NOMO-1 treated with dmso at 0.1 percent for 144 hours (cell line): ENCODE results near the gene CFAP107.

ENCODE experiments used
- DNase-seq: peaks from one replicate; lab custom pipeline; 2025; ENCODE audit not compliant: unreplicated experiment; lab: John Stamatoyannopoulos, UW

The CFAP107 gene

GRCh38 chr1:12739613-12740012, 6.4 kb upstream of the CFAP107 start:
- no peak for DNase-seq

GRCh38 chr1:12741946-12742345, 4.1 kb upstream of the CFAP107 start:
- no peak for DNase-seq

- no peak for DNase-seq
Measured at GRCh38 chr1:12745126-12745991, 641 bp upstream of the CFAP107 start.

DNA sequence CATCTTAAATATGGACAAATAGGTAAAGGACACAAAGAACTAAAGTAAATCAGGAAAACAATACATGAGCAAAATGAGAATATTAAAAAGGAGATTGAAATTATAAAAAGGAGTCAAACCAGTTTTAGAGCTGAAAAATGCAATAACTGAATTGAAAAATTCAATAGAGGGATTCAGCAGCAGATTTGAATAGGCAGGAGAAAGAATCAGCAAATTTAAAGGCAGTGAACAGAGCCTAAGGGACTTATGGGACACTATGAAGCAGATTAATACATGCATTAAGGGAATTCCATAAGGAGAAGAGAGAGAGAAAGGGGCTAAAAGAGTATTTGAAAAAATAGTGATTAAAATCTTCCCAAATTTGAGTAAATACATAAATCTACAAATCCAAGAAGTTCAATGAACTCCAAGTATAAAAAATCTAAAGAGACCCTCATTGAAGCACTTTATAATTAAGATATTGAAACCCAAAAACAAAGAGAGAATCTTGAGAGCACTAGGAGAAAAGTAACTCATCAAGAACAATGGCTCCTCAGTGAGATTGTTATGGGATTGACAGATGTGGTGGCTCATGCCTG, 2.9 kb downstream of the CFAP107 start:
- no peak for DNase-seq

GRCh38 chr1:12754738-12755137, 8.7 kb downstream of the CFAP107 start:
- no peak for DNase-seq

- no peak for DNase-seq
Measured at GRCh38 chr1:12756273-12756672, 10.3 kb downstream of the CFAP107 start.

DNA sequence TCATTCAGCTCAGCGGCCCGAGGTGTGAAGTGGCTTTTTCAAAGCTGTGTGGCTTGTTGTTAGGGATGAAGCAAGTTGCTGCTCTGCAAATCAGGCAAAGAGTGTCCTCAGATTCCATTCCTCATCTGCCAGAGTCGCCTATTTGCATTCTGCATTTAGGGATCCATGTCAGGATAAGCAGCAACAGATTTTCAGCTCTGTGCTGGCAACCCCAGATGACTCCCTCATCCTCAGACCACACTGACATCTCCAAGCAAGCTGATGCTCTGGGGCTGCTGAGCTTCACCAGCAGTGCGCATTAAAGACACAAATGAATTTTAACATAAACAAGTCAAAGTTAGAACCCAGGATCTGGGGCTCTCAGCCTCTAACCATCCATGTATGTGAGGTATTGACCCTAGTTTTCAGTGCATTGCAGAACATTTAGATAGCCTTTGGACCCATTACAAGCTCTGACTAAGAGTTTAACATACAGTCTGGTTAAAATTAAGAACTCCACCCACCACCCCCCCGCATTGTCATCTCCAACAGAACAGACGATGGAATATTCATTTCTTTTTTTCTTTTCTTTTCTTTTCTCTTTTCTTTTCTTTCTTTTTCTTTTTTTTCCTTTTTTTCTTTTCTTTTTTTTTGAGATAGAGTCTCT, 10.9 kb downstream of the CFAP107 start:
- no peak for DNase-seq

- no peak for DNase-seq
Measured at GRCh38 chr1:12757836-12758235, 11.8 kb downstream of the CFAP107 start.

- no peak for DNase-seq
Measured at GRCh38 chr1:12760256-12760795, 14.3 kb downstream of the CFAP107 start.

DNA sequence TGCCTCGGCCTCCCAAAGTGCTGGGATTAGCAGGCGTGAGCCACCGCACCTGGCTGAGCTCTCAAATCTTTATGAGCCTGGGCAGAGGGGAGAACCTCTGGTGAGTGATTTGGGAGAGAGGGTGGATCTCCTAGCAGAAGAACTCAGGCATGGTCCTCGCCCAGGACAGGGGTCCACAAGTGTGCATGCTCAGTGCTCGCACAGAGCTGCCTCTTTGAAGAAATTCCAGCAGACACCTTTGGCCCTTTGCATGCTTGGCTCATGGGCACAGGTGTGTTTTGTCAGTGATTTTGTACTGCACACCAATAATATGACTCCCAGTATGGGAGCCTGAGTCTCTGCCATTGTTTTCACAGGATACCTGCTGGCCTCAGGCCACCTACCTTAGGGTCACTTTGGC, 15.8 kb downstream of the CFAP107 start:
- DNase-seq: no peak

DNA sequence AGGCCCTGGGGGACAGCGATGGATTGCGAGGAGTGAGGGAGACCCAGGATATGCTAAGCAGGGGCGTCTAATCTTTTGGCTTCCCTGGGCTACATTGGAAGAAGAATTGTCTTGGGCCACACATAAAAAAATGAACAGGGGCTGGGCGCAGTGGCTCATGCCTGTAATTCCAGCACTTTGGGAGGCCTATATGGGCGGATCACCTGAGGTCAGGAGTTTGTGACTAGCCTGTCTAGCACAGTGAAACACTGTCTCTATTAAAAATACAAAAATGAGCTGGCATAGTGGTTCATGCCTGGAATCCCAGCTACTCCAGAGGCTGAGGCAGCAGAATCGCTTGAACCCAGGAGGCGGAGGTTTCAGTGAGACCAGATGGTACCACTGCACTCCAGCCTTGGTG, 16.8 kb downstream of the CFAP107 start:
- no peak for DNase-seq

- DNase-seq: no peak
Measured at GRCh38 chr1:12763479-12763878, 17.5 kb downstream of the CFAP107 start.

DNA sequence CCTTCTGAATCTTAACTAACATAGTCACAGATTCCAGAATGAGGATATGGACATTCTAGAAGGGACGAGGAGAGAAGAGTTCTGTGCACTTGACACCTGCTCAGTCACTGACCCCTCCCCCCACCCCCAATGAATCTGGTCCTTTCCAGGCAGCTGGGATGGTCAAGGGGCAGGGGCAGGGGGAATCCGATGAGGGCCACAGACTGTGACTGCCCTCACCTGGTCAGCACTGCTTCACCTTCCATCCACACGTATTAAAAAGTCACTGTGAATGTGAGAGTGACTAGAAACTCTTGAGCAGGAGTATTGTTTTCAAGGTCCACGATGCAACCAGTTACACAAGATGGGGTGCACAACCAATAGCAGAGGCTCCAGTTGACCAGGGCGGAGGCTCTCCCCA, 18.0 kb downstream of the CFAP107 start:
- DNase-seq: no peak

GRCh38 chr1:12769031-12769430, 23.0 kb downstream of the CFAP107 start:
- DNase-seq: no peak

DNA sequence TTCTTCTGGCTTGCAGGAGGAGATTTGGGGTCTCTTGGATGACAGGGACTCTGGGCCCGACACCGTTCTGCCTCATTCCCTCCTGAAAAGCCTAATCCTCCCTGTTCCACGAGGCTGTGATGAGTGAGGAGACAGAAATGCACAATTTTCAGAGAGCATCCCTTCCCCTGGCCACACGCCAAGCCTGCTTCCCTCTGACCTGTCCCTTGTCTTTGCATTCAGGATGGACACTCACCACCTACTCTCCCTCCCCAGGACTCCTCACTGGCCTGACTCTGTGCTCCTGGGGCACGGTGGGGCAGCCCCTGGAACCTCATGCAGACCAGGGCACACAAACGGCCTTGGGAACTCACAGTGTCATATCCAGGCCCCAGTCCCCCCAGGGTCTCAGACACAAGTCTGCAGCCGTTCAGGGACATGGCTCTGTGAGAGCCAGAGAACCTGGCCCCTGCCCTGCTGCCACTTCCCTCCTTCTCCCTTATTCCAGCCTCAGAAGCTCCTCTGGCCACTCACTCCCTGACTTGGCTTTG, 24.0 kb downstream of the CFAP107 start:
- no peak for DNase-seq

DNA sequence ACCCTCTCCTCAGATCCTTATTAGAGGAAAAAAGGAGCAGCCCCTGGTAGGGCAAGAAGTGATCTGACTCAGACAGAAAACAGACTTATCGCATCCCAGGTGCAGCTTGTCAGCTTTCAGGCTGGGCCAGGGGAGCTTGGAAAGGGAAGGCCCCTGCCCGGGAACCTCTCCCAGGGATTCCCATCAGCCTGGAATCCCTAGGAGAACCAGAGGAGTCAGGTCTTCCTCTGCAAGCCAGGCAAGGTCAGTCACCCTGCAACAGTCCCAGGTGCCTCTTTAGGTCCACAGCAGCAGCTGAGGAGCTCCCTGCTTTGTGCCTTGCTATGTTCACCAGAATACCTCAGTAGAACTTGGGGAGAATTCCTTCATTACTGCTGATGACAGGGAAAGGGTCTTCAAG, 24.6 kb downstream of the CFAP107 start:
- DNase-seq: no peak

GRCh38 chr1:12771186-12771585, 25.2 kb downstream of the CFAP107 start:
- no peak for DNase-seq

GRCh38 chr1:12772520-12772919, 26.5 kb downstream of the CFAP107 start:
- no peak for DNase-seq

- DNase-seq: no peak
Measured at GRCh38 chr1:12773438-12773837, 27.4 kb downstream of the CFAP107 start, which contains the start of gene PRAMEF12. PRAMEF12 (plus strand) TSS chr1:12773738; CDS start chr1:12774868, 1,130 bp downstream.

GRCh38 chr1:12774801-12775345, 28.9 kb downstream of the CFAP107 start:
- no peak for DNase-seq

GRCh38 chr1:12775443-12775842, 29.4 kb downstream of the CFAP107 start:
- no peak for DNase-seq
